Measurements from ENCODE around the gene KANSL2.
"Not testable (repeated sequence)": the region's sequence is repeated elsewhere in the genome, so short reads cannot be mapped to it uniquely, and the experiment has no call there.

The KANSL2 gene

DNA sequence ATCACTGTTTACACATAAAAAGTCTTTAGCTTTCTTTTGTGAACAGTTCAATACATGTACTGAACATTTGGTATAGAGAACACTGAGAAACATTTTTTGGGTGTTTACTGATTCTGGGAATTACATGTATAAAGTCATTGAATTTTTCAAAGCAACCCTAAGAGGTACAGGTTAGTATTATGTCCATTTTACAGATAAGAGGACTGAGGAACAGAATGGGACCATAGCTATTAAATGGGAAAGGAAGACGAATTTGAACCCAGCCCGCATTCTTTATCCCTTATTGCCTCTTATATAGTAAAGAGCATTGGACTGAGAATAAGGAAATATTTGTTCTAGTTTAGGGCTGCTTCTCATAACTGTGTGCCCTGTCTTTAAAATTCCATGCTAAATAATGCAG, 889 bp upstream of the KANSL2 start:
- DNase-seq: no peak

DNA sequence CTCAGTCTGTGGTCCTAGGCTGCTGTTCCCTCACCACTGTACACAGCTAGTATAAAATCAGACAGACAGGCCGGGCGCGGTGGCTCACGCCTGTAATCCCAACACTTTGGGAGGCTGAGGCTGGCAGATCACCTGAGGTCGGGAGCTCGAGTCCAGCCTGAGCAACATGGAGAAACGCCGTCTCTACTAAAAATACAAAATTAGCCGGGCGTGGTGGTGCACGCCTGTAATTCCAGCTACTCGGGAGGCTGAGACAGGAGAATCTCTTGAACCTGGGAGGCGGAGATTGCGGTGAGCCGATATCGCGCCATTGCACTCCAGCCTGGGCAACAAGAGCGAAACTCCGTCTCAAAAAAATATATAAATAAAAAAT, 481 bp upstream of the KANSL2 start:
- DNase-seq: not testable (repeated sequence)

DNA sequence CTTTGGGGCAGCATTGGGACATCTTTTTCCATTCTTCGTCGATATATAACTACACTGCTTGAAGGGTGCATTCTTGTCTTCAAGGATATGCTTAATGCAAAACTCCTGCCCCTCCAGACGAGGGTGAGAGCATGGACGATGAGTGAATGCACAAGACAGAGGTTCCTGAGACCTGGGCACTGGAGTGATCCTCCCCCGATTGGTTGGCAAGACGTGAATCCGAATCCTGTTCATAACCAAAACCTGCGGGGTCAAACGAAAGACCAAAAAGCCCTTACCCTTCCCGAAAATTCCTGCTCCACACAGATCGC, 684 bp downstream of the KANSL2 start:
- DNase-seq: no peak

DNA sequence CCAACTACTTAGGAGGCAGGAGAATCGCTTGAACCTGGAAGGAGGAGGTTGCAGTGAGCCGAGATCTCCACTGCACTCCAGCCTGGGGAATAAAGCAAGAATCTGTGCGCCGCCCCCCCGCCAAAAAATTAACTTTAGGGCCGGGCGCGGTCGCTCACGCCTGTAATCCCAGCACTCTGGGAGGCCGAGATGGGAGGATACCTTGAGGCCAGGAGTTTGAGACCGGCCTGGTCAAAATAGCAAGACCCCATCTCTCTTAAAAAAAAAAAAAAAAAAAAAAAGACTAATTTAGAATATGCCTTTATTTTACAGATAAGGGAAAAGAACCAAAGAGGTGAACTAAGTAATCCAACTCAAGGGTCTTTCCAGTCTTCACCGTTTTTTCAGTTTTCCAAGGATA, 1.2 kb downstream of the KANSL2 start:
- no peak for DNase-seq

DNA sequence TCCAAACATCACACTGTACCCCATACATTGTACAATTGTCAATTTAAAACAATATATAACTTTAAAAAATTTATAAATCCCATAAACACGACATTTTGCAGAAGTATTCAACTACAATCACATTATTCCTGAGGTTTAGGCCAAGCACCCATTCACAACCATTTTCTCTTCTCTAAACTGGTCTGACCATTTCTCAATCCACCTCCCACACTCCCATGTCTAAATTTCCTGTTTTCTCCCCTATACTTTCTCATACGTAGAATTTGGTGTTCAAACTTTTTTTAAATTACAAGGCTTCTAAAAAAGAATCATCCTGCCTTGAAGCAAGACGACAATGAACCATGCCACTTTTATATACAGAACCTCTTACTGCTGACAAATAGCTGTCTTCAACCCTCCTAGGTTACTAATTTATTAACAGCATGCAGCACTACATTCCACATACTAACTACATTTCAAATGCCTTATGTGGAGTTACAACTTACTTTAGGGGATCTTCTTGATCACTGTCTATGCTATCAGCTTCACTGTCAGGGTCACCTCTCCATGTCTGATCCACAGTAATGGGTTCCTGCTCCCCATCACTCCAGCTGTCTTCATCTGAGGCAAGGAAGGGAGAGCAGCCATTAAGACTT, 3.4 kb downstream of the KANSL2 start:
- DNase-seq: no peak

DNA sequence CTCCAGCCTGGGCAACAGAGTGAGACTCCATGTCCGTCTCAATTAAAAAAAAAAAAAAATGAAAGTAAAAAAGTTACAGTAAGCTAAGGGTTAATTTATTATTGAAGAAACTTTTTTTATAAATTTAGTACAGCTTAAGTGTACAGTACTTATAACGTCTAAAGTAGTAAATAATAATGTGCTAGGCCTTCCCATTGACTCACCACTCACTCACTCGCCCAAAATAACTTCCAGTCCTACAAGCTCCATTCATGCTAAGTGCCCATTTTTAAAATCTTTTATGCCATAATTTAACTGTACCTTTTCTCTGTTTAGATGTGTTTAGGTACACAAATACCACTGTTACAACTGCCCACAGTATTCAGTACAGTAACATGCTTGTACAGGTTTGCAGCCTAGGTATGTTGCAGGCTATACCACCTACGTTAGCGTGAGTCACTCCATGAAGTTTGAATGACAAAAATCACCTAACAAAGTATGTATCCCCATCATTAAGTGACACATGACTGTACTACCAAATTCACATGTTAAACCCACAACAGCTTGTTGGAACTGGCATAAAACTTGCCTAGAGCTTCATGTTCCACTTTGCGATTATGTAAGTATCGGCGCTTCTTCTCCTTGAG, 10.7 kb downstream of the KANSL2 start:
- DNase-seq: no peak

DNA sequence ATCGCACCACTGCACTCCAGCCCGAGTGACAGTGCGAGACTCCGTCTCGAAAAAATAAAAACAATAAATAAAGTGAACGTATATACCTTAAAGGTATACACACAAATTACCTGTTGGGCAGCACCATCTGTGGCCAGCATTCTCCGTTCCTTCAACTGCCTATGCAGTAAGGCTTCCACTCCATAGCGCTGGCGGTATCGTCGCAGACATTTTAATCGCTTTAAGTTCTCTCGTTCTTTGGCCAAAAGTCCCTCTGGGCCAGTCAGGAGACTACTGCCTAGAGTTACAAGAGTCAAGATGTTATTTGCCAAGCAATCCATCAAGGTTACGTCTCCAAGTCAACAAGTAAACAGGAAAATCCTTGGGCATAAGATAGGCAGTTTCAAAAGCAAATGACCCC, 13.0 kb downstream of the KANSL2 start:
- DNase-seq: no peak

DNA sequence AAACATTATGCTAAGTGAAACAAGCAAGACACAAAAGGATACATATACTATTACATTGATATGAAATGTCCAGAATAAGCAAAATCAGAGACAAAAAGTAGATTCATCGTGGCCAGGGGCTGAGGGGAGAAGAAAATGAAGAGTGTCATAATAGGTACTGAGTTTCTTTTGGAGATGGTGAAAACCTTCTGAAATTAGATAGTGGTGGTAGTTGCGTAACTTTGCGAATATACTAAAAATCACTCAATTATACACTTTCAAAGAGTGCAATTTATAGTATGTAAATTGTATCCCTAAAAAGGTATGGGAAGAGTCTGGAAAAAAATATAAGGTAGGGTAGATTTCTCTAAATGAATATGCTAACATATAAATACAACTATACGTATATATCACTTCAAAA, 22.2 kb downstream of the KANSL2 start:
- DNase-seq: no peak

DNA sequence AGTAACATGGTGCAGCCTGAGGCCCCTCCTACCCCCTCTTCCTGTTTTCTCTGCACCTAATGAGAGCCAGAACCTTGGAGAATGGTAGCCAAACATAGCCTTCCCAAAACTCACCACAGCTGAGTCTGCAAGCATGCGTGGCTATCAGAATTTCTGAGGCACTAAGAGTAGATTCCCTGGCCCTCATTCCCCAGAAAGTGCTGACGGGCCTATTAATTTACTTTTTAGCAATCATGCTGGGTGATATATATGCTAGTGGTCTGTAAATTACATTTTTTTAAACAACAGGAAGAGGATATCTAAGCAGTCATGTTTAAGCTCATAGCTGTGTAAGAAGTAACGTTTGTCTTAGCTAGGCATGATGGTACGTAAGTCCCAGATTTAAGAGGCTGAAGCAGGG, 30.4 kb downstream of the KANSL2 start:
- DNase-seq: no peak

DNA sequence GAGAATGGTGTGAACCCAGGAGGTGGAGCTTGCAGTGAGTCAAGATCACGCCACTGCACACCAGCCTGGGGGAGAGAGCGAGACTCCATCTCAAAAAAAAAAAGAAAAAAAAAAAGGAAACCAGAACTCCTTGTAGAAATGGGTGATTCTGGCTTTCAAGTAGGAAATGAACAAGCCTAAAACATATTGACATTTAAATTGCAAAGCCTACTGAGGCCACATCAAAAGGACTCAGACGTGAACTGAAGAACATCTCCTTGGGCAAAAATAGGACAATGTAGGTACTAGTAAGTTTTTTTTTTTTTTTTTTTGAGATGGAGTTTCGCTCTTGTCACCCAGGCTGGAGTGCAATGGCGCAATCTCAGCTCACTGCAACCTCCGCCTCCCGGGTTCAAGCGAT, 36.7 kb downstream of the KANSL2 start:
- DNase-seq: not testable (repeated sequence)

DNA sequence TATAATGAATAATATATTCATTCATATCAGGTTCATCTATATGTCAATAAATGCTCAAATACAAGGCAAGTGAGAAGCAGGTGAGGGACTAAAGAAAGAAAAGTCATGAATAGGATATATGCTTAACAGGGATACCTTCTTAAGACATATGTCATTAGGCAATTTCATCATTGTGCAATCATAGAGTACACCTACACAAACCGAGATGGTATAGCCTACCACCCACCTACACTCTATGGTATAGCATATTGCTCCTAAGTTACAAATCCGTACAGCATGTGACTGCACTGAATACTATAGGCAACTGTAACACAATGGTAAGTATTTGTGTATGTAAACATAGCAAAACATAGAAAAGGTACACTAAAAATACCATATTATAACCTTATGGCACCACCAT, 39.0 kb downstream of the KANSL2 start:
- no peak for DNase-seq

DNA sequence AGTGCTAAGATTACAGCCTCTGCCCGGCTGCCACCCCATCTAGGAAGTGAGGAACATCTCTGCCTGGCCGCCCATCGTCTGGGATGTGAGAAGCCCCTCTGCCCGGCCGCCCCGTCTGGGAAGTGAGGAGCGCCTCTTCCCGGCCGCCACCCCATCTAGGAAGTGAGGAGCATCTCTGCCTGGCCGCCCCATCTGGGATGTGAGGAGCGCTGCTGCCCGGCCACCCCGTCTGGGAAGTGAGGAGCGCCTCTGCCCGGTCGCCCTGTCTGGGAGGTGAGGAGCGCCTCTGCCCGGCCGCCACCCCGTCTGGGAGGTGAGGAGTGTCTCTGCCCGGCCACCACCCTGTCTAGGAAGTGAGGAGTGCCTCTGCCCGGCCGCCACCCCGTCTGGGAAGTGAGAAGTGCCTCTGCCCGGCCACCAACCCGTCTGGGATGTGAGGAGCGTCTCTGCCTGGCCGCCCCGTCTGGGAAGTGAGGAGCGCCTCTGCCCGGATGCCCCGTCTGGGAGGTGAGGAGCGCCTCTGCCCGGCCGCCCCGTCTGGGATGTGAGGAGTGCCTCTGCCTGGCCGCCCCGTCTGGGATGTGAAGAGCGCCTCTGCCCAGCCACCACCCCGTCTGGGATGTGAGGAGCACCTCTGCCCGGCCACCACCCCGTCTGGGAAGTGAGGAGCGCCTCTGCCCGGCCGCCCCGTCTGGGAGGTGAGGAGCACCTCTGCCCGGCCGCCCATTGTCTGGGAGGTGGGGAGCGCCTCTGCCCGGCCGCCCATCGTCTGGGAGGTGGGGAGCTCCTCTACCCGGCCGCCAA, 40.1 kb downstream of the KANSL2 start:
- not testable (repeated sequence) for DNase-seq

DNA sequence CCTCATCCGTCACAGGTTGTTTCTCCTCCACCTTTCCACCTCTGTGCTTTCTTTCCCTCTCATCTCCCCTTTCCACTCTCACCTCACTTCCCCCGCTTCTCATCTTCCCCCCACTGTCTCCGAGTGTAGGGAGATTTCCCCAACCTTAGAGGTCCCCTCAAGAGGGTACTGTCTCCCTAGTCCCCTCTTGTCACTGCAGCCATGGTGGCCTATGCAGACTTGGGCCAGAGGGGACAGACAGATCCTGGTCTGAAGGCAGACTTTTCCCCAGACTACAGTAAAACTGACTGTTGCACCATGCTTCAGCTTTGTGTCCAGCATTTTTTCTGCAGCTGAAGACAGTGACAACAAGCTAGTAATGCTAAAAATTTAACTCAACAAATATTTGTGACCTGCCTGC, 41.2 kb downstream of the KANSL2 start:
- no peak for DNase-seq

DNA sequence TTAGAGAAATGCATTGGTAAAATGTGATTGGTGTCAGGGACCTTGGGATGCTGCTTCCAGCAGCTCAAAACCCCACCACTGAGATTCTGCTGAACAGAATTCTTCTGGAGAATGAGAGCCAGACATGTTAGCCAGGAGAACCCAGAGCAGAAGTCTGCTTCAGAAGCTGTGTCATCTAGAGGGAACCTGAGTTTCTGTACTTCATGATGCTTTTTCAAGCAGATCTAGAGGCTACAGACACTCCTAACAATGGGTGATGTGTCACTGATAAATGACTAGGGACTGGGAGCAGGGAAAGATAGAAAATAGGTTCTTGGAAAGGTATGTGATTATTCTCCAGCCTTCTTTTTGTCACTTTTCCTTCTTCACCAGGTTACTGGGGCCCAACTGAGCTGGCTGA, 41.6 kb downstream of the KANSL2 start:
- DNase-seq: no peak

DNA sequence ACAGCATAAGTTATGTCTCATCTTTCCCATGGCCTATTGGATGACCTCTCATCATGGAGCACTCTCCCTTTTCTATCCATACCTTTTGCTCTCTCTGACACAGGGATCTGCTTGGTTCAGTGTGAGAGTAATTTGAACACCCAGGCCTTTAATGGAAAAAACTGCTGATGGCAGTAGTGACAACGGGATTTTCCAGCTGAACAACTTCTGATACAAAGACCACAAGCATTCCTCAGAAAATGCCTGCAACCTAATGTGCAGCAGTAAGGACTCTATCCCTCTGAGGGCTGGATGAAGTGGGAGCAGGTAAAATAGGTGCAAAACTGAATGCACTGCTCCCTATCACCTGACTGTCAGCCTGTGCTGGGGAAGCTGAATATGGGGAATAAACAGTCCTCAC, 51.0 kb downstream of the KANSL2 start:
- no peak for DNase-seq

DNA sequence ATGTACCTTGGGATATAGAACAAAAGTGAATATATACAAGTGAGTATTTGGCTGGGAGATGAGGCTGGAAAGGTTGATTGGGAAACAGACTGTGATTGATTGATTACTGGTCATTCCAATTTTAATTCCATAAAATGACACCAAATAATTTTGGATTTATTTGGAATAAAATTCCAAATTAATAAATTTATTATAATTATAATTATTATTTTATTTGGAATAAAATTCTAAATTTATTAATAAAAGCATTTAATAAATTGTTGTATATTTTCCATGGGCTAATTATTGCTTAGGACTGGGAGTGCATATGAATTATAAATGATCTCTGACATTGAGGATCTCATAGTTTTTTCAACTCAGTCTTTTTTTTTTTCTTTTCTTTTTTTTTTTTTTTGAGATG, 51.7 kb downstream of the KANSL2 start:
- no peak for DNase-seq

DNA sequence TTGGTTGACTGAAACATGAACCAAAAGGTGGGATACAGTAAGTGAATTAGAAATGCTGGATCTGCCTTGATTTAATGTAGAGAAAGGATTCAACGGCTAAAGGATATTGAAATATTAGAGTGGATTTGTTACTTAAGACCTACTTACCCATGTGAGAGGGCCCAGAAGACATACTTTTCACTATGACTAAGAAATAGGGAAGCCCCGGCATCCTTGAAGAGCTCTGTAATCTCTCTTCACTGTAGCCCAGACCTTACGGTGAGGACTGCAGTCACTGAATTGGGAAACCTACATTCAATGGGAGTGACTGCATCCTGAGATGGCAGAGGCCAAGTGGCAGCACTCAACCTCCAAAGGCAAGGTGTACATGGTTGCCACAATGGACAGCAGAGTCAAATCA, 52.5 kb downstream of the KANSL2 start:
- DNase-seq: no peak

DNA sequence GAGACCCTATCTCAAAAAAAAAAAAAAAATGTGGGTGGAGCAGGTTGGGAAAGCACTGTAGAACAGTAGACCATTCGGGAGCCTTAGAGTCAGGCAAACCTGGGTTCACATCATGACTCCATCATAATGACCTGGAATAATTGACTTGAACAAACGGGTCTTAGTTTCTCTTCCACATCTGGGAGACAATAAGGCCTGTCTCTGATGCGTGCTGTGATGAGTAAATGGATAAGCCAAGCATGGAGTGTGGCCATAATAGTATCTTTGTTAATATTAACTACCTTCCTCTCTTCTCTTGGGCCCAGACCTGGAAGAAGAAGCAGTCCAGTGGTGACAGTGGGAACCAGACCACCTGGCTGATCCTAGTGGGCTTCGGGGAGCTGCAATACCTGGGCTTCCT, 54.5 kb downstream of the KANSL2 start:
- no peak for DNase-seq

DNA sequence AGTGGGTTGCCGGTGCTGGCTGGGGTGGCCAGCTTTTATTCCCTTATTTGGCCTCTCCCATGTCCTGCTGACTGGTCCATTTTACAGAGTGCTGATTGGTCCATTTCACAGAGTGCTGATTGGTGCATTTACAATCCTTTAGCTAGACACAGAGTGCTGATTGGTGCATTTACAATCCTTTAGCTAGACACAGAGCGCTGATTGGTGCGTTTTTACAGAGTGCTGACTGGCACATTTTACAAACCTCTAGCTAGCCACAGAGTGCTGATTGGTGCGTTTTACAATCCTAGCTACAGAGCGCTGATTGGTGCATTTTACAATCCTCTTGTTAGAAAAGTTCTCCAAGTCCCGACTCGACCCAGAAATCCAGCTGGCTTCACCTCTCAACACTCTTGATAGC, 59.0 kb downstream of the KANSL2 start:
- DNase-seq: not testable (repeated sequence)

DNA sequence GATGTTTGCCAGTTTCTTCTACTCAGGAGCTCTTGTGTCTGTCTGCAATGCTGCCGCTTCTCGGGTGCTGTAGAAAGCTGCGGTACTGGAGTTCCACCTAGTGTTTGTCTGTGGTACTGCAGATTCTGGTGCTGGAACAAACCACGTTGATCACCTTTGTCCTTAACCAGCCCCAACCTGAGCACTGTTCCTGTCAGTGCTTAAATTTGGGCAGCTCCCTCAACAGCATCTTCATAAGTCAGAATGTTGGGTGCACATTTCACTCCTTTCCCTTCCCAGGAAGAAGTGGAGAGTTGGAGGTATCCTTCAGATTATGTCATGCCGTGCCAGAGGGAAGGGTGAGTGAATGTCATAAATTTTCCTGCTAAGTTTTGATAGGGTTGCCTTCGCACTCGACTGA, 63.5 kb downstream of the KANSL2 start:
- peak; percentile 62 to 67 for DNase-seq

DNA sequence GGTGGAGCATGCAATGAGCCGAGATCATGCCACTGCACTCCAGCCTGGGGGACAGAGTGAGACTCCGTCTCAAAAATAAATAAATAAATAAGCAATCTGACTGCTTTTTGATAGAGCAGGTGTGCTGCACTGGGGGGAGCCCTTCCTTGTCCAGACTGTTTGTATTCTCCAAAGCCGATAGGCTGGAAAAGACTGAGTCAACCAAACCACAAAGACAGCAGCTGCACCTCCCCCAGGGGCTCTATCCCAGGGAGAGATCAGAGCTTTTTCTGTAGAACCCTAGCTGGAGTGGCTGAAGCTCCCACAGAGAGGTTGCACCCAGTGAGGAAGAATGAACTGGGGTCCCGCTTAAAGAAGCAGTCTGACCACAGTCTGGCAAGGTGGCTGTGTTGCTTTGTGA, 66.4 kb downstream of the KANSL2 start:
- DNase-seq: no peak

DNA sequence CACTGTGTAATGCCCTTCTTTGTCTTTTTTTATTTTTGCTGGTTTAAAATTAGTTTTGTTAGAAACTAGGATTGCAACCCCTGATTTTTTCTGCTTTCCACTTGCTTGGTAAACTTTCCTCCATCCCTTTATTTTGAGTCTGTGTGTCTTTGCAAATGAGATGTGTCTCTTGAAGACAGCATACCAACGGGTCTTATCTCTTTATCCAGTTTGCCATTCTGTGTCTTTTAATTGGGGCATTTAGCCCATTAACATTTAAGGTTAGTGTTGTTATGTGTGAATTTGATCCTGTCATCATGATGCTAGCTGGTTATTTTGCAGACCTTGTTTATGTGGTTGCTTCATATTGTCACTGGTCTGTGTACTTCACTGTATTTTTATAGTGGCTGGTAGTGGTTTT, 68.7 kb downstream of the KANSL2 start:
- DNase-seq: no peak
